Caco-2 (cell line): Measurements from ENCODE around the gene DNPEP. TPM values are rescaled to one million over a fixed set of nuclear protein-coding genes. Genes with fewer than 3 reads are reported as not detected.

Experiments
- BruUV-seq: library from RNA; stranded (reverse); fragments of 400-500 nt; replicated peaks from 2 replicates; lab custom pipeline; 2021; lab: Mats Ljungman, UMichigan
- CTCF ChIA-PET: fragments of 300-600 bp; sonication (Branson Sonifier 250); formaldehyde crosslinking; loops from one replicate; lab custom pipeline; 2022; ENCODE audit warnings: antibody characterized with exemption; lab: Charles Lee
- POLR2A ChIA-PET: fragments of 300-600 bp; sonication (Branson Sonifier 250); formaldehyde crosslinking; loops from one replicate; lab custom pipeline; 2022; ENCODE audit warnings: antibody characterized with exemption; lab: Charles Lee
- DNase-seq, 2 experiments: peaks; one replicate each; pipeline versions ENCODE4 v3.0.0 to v3.0.0-alpha.2; 2020 to 2022
- H3K27me3 ChIP-seq: replicated peaks from 2 replicates; pipeline ENCODE4 v1.6.0; 2011; ENCODE audit warnings: low read length; ENCODE audit not compliant: control insufficient read depth, insufficient read depth
- H3K36me3 ChIP-seq: 2 replicates; pipeline ENCODE4 v1.5.1; 2011; ENCODE audit warnings: low read length; ENCODE audit not compliant: control insufficient read depth, insufficient read depth
- H3K4me1 ChIP-seq: fragments of 250-450 bp; sonication (Bioruptor Pico); 2 replicates; pipeline ENCODE4 v1.5.1; 2020; ENCODE audit warnings: mild to moderate bottlenecking
- H3K4me3 ChIP-seq: 2 replicates; pipeline ENCODE4 v1.5.1; 2011; ENCODE audit warnings: low read depth, mild to moderate bottlenecking, control low read depth, low read length
- H3K9me3 ChIP-seq: fragments of 250-450 bp; sonication (Bioruptor Pico); 2 replicates; pipeline ENCODE4 v1.5.1; 2020; ENCODE audit warnings: mild to moderate bottlenecking, moderate library complexity
- H3K27ac Mint-ChIP-seq: one replicate; pipeline ENCODE4 v1.8.0; 2022; ENCODE audit warnings: mixed read lengths; ENCODE audit not compliant: unreplicated experiment
- H3K27me3 Mint-ChIP-seq: one replicate; pipeline ENCODE4 v1.8.0; 2022; ENCODE audit warnings: mixed read lengths; ENCODE audit not compliant: insufficient read depth, unreplicated experiment
- H3K36me3 Mint-ChIP-seq: one replicate; pipeline ENCODE4 v1.8.0; 2022; ENCODE audit warnings: mild to moderate bottlenecking, mixed read lengths; ENCODE audit not compliant: insufficient read depth, unreplicated experiment
- H3K4me1 Mint-ChIP-seq: one replicate; pipeline ENCODE4 v1.8.0; 2022; ENCODE audit warnings: low read depth, mixed read lengths; ENCODE audit not compliant: unreplicated experiment
- H3K4me3 Mint-ChIP-seq: one replicate; pipeline ENCODE4 v1.8.0; 2022; ENCODE audit warnings: mild to moderate bottlenecking, moderate library complexity, mixed read lengths; ENCODE audit not compliant: unreplicated experiment
- H3K9me3 Mint-ChIP-seq: one replicate; pipeline ENCODE4 v1.8.0; 2022; ENCODE audit warnings: mixed read lengths; ENCODE audit not compliant: unreplicated experiment
- intact Hi-C: fragments of 100-400 bp; cut with micrococcal nuclease; formaldehyde crosslinking; loops from one replicate; pipeline ENCODE4 v1.10.0; 2022; ENCODE audit not compliant: unreplicated experiment
- total RNA-seq: library from RNA; stranded (reverse); gene quantifications from 2 replicates; pipeline ENCODE4 v1.2.3, GENCODE V29; 2022
- TF ChIP-seq, protein P1 (sequence below), 2 experiments: fragments of 200-600 bp in 1 of 2; IDR thresholded peaks; 1 replicate in 1 of 2; 2 replicates in 1 of 2; pipeline versions ENCODE4 v1.5.1 to v1.8.0; 2011 to 2022; ENCODE audit warnings: antibody characterized with exemption in 1 of 2, control low read depth in 1 of 2, inconsistent platforms in 1 of 2, low read depth in 1 of 2, low read length in 1 of 2, mild to moderate bottlenecking in 1 of 2, moderate library complexity in 1 of 2; ENCODE audit not compliant: insufficient read depth in 1 of 2, severe bottlenecking in 1 of 2, unreplicated experiment in 1 of 2

The DNPEP gene
- total RNA-seq, 1 experiment from 2014 or later = 102 TPM

DNA sequence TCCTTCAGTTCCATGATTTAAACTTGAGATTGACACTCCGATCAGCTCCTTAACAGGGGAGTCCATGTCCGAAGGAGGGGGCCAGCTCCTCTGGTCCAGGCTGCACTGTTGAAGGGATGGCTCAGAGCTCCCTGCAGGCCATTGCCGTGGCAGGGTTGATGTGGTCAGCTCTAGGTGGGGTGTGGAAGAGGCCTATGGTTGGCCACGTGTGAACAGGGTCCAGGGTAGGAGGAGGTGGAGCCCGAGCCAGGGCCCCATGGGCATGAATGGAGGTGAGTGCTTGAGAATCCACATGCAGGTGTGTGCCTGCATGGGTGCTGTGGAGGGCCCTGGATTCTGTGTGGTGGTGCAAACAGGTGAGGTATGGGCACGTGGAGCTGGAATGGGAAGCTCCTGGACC lies 48.0 kb upstream of the DNPEP start:
- no peaks in the 10 kb centered on the region for H3K27me3 Mint-ChIP-seq
- TF ChIP-seq, protein P1, sequence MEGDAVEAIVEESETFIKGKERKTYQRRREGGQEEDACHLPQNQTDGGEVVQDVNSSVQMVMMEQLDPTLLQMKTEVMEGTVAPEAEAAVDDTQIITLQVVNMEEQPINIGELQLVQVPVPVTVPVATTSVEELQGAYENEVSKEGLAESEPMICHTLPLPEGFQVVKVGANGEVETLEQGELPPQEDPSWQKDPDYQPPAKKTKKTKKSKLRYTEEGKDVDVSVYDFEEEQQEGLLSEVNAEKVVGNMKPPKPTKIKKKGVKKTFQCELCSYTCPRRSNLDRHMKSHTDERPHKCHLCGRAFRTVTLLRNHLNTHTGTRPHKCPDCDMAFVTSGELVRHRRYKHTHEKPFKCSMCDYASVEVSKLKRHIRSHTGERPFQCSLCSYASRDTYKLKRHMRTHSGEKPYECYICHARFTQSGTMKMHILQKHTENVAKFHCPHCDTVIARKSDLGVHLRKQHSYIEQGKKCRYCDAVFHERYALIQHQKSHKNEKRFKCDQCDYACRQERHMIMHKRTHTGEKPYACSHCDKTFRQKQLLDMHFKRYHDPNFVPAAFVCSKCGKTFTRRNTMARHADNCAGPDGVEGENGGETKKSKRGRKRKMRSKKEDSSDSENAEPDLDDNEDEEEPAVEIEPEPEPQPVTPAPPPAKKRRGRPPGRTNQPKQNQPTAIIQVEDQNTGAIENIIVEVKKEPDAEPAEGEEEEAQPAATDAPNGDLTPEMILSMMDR (IDR thresholded peaks at IDR 0.05; ENCODE audit: insufficient read depth in 1 of 2, low read depth in 1 of 2, low read length in 1 of 2, severe bottlenecking in 1 of 2, unreplicated experiment in 1 of 2) = no peak
- no peaks in the 10 kb centered on the region for H3K9me3 ChIP-seq
- no peak for DNase-seq
- H3K27ac Mint-ChIP-seq = no peak overlapping the region
- no peaks in the 10 kb centered on the region for H3K4me1 Mint-ChIP-seq
- H3K36me3 ChIP-seq = no peaks in the 10 kb centered on the region
- H3K4me3 ChIP-seq = no peak overlapping the region
- H3K36me3 Mint-ChIP-seq = no peaks in the 10 kb centered on the region
- no peak overlapping the region for H3K4me3 Mint-ChIP-seq
- BruUV-seq = no TSS peak
- ChIA-PET CTCF (interaction anchor here (0.9 kb wide), 1 partner anchor 74 kb away, joined by 3 read pairs; no protein-coding TSS in a partner anchor), POLR2A (interaction anchor here (0.5 kb wide), 1 partner anchor 37 kb away, joined by 3 read pairs; no protein-coding TSS in a partner anchor)
- no peaks in the 10 kb centered on the region for H3K27me3 ChIP-seq
- no peaks in the 10 kb centered on the region; the same call in 1 of the 2 replicates for H3K4me1 ChIP-seq
- H3K9me3 Mint-ChIP-seq = no peaks in the 10 kb centered on the region
- intact Hi-C loops = no loop called here

DNA sequence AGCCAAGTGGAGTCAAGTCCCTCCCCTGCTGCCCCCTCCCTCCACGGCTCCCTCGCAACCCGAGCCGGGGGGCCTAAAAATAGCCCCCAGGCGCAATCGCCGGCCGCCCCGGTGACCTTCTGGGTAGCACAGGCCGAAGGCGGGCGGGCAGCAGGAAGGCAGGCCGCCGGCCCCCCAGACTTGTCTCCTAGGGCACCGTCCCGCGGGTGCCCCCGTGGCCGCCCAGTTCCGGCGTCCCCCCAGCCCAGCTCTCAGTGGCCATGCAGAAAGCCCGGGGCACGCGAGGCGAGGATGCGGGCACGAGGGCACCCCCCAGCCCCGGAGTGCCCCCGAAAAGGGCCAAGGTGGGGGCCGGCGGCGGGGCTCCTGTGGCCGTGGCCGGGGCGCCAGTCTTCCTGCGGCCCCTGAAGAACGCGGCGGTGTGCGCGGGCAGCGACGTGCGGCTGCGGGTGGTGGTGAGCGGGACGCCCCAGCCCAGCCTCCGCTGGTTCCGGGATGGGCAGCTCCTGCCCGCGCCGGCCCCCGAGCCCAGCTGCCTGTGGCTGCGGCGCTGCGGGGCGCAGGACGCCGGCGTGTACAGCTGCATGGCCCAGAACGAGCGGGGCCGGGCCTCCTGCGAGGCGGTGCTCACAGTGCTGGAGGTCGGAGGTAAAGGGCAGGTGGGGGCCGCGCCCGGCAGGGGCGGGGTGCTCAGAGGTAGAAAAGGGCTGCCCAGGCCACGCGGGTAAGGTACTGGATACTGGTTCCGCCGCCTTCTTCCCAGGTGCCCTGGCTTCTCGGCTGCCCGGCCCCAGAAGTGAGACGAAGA lies 47.2 kb upstream of the DNPEP start, which contains the start of gene SPEG:
TSS of gene SPEG (plus strand) at position 126 of the 808 bp plus-strand sequence. CDS start at position 261, 135 bp downstream.
- H3K4me3 ChIP-seq = no peak within 1 kb of the TSS
- ChIA-PET POLR2A (no interaction called here), CTCF (interaction anchor here (0.9 to 1.4 kb wide), 2 partner anchors 75 kb away, joined by 3 read pairs; no protein-coding TSS in a partner anchor)
- H3K36me3 Mint-ChIP-seq = no peaks in the 10 kb centered on the region
- BruUV-seq = no TSS peak
- no peaks in the 10 kb centered on the region for H3K9me3 ChIP-seq
- no peaks in the 10 kb centered on the region for H3K27me3 Mint-ChIP-seq
- no peaks in the 10 kb centered on the region for H3K4me1 ChIP-seq
- H3K27ac Mint-ChIP-seq = no peak within 1 kb of the TSS
- H3K36me3 ChIP-seq = no peaks in the 10 kb centered on the region
- H3K4me1 Mint-ChIP-seq = no peaks in the 10 kb centered on the region
- no peak for DNase-seq
- no peaks in the 10 kb centered on the region for H3K9me3 Mint-ChIP-seq
- intact Hi-C loops = loop anchor here (1.0 kb wide), 1 partner anchor 32 kb away; no protein-coding TSS in a partner anchor
- no peaks in the 10 kb centered on the region for H3K27me3 ChIP-seq
- H3K4me3 Mint-ChIP-seq = no peak within 1 kb of the TSS
- TF ChIP-seq, protein P1 (IDR thresholded peaks at IDR 0.05; ENCODE audit: insufficient read depth in 1 of 2, low read depth in 1 of 2, low read length in 1 of 2, severe bottlenecking in 1 of 2, unreplicated experiment in 1 of 2) = no peak

DNA sequence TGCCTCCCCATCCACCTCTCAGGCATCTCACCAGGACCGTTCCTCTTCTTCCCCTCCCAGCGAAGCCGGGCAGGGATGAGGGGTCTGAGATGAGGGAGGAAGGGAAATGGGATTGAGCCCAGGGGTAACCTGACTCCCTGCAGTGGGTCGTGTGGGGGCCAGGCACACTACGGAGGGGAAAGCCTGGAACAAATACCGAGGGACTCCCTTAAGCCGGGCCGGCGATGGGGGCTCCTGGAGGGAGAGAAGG lies 46.7 kb upstream of the DNPEP start:
- no TSS peak for BruUV-seq
- Histone ChIP-seq H3K4me1 (no peaks in the 10 kb centered on the region), H3K27me3 (no peaks in the 10 kb centered on the region), H3K4me3 (no peak overlapping the region), H3K9me3 (no peaks in the 10 kb centered on the region), H3K36me3 (no peaks in the 10 kb centered on the region)
- Mint-ChIP-seq H3K4me3 (no peak overlapping the region), H3K36me3 (no peaks in the 10 kb centered on the region), H3K27ac (no peak overlapping the region), H3K4me1 (no peaks in the 10 kb centered on the region), H3K9me3 (no peaks in the 10 kb centered on the region), H3K27me3 (no peaks in the 10 kb centered on the region)
- CTCF ChIA-PET = interaction anchor here (1.0 to 1.4 kb wide), 3 partner anchors 32 to 95 kb away, joined by 3 read pairs; no protein-coding TSS in a partner anchor
- DNase-seq = no peak
- POLR2A ChIA-PET = no interaction called here
- intact Hi-C loops = loop anchor here (1.0 kb wide), 1 partner anchor 31 kb away; no protein-coding TSS in a partner anchor
- TF ChIP-seq, protein P1 (IDR thresholded peaks at IDR 0.05; ENCODE audit: insufficient read depth in 1 of 2, low read depth in 1 of 2, low read length in 1 of 2, severe bottlenecking in 1 of 2, unreplicated experiment in 1 of 2) = no peak
